Posterior vena cava (tissue), 2 donors: Measurements from ENCODE around the gene LEFTY1. TPM values are rescaled to one million over a fixed set of nuclear protein-coding genes. Genes with fewer than 3 reads are reported as not detected.

Experiments
- DNase-seq: peaks from one replicate; pipeline ENCODE4 v3.0.0-alpha.2; 2020; ENCODE audit warnings: low spot score
- intact Hi-C, 2 donors: fragments of 100-400 bp; cut with DNase I; formaldehyde crosslinking; loops; one replicate each; pipeline versions ENCODE4 v1.14.1 to v1.14.2; 2022 to 2023
- total RNA-seq, 2 donors: library from RNA; stranded (reverse); fragmentation: NEBNext Ultra II Directional; extraction: Animal tissue kit (Norgen Biotek cat#: 25700); gene quantifications; one replicate each; pipeline ENCODE4 v1.2.1, GENCODE V29; 2021
- donor health status: DM: yes; HTN: yes; CAD: no.
- donor health status: DM: yes; HTN: yes; CAD: no.

LEFTY1 gene
- total RNA-seq, 2 donors from 2014 or later = 0.28 to 0.38 TPM

DNA sequence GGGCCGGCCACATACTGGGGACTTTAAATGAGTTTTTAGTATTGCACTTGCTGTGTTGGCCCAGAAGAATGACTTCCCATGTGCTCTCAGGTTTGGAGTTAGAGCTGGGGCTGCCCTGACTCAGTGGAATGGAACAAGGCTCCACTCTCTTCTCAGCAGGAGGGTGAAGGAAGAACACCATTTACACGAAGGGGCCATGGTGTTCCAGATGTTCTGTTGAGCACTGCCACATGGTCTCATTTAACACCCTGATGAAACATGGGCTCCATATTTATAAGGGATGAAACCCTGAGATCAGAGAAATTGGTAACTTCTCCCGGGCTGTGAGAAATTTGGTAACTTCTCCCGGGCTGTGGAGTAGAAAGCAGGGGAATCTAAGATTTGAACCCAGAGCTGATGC, 29.3 kb upstream of the LEFTY1 start:
- intact Hi-C loops = loop anchor here (5.0 to 10.0 kb wide), 2 partner anchors 143 to 146 kb away; partner anchors contain the start of gene SRP9 (in 1 of the 2)
- no peak for DNase-seq

DNA sequence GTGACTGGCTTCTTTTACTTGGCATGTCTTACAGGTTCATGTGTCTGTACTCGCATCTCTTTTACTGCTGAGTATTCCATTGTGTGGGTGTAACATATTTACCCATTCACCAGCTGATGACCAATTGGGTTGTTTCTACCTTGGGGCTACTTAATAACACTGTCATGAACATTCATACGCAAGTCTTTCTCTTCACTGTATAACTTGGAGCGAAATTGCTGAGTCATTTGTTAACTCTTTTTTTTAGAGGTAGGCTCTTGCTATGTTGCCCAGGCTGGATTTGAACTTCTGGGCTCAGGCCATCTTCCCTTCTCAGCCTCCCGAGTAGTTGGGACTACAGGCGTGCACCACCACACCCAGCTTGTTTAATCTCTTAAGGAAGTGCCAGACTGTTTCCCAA, 28.6 kb upstream of the LEFTY1 start:
- no peak for DNase-seq
- intact Hi-C loops = loop anchor here (5.0 to 10.0 kb wide), 2 partner anchors 143 to 145 kb away; partner anchors contain the start of gene SRP9 (in 1 of the 2)

DNA sequence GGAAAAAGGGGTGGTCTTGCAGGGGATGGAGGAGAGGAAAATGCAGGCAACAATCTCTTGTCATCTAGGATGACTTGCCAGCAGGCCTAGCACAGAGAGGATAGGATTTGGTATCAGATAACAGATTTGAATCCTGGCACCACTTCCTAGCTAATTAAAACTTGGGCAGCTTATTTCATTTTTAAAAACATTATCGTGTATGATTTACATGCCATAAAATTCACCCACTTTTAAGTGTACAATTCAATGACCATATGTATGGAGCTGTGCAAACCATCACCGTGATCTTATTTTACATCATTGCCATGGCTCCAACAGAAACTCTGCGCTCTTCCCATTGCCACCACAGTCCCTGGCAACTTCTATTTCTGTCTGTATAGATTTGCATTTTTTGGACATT, 28.2 kb upstream of the LEFTY1 start:
- DNase-seq = no peak
- intact Hi-C loops = loop anchor here (5.0 to 10.0 kb wide), 2 partner anchors 142 to 145 kb away; partner anchors contain the start of gene SRP9 (in 1 of the 2)

DNA sequence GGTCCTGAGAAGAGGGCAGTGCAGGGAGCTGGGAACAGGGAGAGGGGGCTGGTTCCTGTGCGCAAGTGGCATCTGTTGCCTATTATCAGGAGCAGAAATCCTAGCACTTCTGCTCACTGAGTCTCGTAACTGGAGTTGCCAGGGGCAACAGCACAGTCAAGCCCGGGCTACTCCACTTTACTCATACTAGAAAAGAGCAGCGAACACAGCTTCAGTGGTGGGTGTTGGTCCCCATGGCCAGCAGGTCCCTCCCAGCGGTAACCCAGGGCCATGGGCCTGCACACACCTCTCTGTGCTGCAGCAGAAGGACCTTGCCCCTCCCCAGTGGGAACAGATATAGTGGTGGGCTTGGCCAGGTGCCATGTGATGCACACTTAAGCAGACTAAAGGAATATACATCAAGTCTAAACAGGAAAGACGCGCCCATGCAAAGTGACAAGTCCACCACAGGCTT, 26.6 kb upstream of the LEFTY1 start:
- intact Hi-C loops = loop anchor here (5.0 to 10.0 kb wide), 2 partner anchors 141 to 143 kb away; partner anchors contain the start of gene SRP9 (in 1 of the 2)
- no peak for DNase-seq

DNA sequence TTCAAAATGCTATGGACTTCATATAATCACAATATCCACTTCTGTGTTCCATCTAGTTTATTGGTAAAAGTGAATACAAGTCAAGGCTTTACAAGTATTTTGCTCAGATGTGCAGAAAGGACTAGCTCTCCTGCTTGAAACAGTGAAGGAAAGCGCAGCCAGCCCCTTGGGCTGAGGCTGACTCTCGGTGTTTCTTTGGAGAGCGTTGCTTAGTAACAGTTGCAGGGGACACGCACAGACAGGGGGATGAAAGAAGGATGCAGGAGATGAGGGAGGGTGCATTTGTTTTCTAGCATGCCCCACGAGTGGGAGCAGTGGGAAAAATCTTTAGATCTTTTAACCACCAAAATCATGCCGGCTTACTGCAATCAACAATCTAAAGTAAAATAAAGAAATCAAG, 26.0 kb upstream of the LEFTY1 start:
- no peak for DNase-seq
- intact Hi-C loops = loop anchor here (5.0 to 10.0 kb wide), 3 partner anchors 140 to 438 kb away; partner anchors contain the start of gene SRP9 (in 1 of the 2)

DNA sequence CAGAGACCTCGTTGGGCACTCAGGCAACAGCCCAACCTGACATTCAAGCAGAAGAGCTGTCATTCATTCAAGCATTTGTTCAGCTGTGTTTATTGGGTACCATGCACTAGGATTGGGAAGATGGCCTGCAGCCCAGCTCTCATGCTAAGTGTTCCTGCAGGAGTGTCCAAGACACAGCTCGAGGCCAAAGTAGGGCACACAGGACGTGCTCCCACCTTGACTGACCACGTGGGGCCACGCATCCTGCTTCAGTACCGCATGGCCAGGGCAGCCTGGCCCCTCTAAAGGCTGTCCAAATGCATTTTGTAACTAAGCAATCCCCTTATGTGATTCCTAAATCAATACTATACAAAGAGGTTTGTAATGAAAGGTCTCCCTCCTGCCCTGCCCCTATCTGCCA, 25.4 kb upstream of the LEFTY1 start:
- DNase-seq = no peak

DNA sequence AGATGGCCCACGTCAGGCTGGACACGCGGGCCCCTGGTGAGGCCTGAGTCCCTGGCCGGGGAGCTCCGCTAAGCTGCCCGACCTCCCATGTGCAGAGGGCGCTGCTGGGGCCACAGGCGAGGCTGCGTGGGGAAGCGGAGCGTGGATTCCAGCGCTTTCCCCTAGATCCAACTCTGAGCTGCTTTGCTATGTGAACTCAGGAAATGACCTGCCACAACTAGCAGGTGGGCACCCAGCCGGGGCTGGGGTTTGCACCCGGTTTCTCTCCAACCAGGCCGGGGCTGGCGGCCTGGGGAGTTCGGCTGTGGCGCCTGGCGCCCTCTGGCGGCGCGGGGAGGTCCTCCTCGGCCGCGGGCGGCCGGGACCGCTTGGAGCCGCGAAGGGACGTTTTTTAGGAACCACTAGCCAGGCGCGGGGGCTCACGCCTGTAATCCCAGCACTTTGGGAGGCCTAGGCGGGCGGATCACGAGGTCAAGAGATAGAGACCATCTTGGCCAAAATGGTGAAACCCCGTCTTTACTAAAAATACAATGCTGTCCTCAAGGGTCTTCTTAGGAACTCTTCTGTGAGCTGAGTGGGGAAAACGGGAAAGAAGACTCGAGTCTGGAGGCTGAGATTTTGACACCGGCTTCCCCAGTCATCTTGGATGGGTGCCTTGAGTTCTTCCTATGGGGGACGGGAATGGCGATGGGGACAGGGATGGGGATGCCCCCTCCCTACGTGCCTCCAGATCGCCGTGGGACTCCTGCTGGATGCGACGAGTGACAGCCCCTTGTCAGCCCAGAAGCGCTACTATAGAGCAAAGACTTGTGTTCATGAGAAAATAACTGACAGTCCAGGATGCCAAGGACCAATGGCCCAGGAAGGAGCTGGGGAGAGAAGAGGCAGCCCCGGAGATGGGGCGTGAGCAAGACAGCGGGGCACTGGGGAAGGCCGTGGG, 22.5 kb upstream of the LEFTY1 start:
- DNase-seq = peak; percentile 90
- intact Hi-C loops = loop anchor here (5.0 to 10.0 kb wide), 2 partner anchors 137 to 434 kb away; partner anchors contain the start of gene SRP9 (in 1 of the 2)

More for the DNA sequence above, 25.4 kb upstream of the LEFTY1 start:
- intact Hi-C loops = loop anchor here (5.0 to 10.0 kb wide), 2 partner anchors 140 to 437 kb away; partner anchors contain the start of gene SRP9 (in 1 of the 2)

DNA sequence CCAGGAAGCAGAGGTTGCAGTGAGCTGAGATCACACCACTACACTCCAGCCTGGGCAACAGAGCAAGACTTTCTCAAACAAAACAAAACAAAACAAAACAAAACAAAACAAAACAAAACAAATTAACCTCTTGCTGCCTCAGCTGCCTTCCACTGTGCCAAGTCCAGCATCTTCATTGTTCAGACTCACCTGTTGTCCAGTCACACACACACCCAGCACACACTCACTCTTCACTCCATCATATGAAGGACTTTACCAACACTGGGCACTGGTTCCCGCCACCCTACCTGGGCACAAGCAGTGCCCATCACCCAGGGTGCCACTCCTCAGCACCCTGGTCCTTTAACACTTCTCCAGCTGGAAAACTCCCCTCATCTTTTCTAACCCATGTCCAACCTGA, 20.5 kb upstream of the LEFTY1 start:
- no peak for DNase-seq
- intact Hi-C loops = no loop called here

DNA sequence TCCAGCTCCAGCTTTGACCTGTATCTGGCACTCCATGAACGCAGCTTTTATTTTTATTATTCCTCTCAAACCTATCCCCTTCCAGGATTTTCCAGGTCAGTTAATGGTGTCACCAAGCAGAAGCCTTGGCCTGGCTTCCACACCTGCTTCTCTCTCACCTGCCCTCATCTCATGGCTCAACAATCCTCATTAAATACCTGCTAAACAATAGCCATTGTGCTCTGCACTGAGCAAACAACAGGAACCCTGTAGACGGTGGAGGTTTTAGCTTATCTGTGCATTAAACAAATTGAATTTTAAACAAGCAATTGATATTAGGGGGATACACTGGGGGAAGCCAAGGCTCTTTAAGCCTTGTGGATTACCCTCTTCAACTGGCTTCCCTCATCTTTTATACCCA, 19.8 kb upstream of the LEFTY1 start:
- no peak for DNase-seq
- intact Hi-C loops = no loop called here

DNA sequence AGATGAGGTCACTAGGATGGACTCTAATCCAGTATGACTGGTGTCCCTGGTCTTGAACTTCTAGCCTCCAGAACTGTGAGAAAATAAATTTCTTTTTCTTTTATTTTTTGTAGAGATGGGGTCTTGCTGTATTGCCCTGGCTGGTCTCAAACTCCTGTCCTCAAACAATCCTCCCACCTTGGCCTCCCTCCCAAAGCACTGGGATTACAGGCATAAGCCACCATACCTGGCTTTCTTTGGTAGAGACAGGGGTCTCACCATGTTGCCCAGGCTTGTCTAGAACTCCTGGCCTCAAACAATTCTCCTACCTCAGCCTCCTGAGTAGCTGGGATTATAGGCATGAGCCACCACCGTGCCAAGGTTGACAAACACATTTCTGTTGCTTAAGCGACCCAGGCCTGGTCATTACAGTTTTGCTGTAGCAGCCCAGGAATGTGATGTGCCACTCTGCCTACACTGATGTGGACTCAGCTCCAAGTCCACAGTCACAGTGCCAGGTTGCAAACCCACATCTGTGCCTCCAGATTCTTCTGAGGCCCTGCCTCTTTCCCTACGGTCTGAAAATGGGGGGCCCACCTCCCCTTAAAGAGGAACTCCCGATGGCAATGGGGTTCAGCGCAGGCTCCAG, 19.2 kb upstream of the LEFTY1 start:
- no peak for DNase-seq
- intact Hi-C loops = no loop called here

DNA sequence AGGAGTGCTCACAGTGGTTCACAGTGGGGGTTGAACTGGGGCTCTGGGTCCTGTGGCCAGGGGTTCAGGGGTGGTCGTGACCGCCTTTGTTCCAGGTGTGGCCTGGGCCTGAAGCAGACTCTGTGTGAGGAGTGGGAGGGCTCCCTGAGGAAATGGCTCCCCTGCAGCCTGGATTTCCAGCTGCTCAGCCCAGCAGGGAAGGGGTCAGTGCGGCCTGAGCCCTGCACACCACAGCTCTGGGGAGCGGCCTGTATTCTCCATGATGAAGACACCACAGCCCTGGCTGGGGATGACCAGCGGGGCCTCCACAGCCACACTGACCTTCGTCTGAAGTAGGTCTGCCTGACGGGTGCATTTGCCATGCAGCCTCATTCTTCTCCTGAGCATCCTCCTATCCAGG, 18.4 kb upstream of the LEFTY1 start:
- no peak for DNase-seq
- intact Hi-C loops = loop anchor here in 1 of 2 donors (2.0 kb wide), 1 partner anchor 17 kb away; no protein-coding TSS in a partner anchor

DNA sequence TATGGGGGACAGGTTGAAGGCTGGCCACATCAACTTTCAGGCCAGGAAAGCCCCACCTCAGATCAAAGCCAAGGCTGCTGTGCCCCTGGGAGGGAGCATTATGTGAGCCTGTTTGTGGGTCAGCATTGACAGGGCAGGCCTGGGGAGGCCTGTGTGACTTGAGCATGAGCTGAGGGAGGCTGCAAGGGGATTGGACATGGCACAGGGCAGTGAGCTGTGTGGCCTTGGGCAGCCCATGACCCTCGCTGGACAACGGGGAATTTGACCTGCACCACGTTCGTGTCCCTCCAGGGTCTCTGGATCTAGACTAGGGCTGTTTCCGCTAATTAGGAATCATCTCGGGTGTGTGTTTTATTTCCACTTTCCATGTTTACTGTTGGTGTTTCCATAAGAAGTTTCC, 17.5 kb upstream of the LEFTY1 start:
- DNase-seq = no peak
- intact Hi-C loops = loop anchor here in 1 of 2 donors (2.0 kb wide), 1 partner anchor 16 kb away; no protein-coding TSS in a partner anchor

DNA sequence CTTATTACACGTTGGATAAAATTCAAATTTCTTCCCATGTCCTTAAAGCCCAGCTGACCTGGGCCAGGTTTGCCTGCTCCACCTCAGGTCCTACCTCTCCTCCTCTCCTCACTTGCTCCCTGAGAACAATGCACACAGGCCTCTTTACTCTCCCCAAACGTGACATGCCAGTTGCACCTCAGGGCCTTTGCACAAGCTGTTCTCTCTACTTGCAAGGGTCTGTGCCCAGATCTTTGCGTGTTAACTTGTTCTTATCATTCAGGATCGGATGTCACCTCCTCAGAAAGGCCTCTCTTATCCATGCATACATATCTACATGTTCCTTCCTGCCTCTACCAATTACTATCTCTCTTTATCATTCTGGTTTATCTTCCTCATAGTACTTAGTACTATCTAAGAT, 14.7 kb upstream of the LEFTY1 start:
- intact Hi-C loops = no loop called here
- DNase-seq = no peak

DNA sequence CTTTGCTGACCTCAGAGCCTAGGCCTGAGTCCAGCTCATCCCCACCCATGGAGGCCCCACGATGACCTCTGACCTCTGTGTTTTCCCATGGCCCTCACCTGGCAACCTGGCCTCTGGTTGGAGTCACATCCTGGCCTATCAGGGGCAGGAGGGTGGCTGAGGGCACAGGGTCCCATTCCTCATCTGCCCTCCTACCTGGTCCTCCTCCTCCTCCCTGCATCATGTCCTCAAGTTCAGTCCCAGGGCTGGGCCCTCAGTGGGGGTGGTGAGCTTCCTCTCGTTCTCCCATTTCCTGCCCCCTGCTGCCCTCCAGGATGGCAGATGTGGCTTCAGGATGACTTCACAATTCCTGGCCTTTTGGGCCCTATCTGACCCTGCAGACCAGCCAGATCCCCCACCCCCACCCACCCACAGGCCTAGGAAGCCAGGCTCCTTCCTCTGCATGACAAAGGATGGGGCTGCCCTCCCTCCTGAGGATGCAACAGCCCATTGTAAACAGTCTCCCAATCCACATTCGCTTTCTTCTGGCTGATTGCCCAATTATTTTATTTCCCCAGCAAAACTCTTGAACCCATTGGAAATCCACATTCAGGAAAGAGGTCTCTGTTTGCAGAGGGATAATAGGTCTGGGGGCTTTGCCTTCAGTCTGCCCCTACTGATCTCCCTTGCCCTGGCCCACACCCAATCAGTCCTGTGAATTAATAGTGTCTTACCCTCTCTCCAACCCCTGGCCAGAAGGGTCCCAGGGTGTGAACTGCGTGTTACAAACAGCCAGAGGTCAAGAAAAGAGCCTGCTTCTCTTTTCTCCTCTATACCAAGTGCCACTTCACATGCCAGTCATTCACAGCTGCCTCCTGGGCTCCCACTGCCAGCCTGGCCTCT, 10.3 kb upstream of the LEFTY1 start:
- no peak for DNase-seq
- intact Hi-C loops = no loop called here

DNA sequence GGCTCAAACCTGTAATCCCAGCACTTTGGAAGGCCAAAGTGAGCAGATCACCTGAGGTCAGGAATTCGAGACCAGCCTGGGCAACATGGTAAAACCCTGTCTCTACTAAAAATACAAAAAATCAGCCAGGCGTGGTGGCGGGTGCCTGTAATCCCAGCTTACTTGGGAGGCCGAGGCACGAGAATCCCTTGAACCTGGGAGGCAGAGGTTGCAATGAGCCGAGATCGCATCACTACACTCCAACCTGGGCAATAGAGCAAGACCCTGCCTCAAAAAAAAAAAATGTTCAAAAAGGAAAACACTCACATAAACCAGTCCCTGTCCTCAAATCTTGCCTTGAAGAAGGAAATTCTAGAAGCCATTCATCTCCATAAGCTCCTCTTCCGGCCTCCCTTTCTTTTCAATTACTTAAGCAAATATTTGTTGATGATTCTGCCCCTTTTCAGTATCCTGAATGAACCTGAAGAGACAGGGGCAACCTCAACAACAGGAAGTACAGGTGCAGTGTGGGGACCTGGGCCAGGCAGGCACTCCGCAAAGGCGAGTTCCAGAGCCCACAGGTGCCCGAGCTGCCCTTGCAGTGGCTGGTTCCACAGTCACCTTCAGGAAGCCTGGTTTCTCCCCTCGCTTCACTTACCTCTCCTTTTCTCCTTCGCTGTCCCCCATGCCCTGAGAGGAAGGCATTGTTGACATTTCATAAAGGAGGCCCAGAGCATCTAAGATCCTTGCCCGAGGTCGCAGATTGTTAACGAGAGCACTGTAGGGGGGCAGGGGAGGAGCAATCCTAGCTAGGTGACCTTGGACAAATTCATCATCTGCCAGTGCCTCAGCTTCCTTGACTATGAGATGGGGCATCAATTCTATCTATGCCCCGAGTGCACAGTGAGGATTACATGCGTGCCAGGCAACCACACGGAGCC, 8.9 kb upstream of the LEFTY1 start:
- intact Hi-C loops = no loop called here
- no peak for DNase-seq

DNA sequence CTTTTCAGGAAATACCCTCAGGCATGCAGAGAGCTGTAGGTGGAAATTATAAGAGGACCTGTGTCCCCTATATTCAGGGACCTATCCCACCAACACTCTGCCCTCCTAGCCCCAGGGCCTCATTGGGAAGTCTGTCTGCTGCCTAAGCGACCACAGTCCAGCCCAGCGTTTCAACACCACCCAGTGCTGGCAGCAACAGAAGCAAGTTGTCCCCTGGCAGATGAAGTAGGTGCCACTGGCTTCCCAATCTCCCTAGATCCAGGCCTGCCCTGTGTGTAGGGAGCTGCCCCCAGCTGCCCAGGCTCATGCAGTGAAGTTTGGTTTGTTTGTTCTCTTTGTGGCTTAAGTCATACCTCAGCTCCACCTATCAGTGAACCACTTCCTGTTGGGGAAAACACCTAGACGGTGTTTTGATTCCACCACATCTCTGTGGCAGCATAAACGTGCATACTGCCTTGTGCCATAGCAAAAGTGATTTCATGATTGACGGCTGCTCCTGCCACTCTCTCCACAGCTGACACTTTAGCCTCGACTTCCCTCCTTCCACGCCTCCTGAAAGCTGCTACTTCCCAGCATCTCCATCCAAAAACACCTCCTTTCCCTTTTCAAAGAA, 8.1 kb upstream of the LEFTY1 start:
- no peak for DNase-seq
- intact Hi-C loops = no loop called here

DNA sequence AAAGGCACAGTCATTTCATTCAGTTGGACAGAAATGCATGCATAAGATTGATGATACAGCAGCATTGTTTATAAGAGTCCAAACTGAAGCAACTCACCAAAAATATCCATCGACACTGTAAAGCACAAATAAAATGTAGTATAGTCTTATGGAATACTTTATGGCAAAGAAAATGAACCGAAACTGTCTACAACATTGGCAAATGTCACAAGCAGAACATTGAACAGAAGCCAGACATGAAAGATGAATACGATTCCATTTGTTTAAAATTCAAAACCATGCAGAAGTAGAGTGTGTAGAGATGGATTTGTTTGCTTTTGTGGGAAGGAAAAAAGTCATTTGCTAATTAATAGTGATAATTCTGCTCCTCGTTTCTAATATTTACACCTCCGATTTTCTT, 7.5 kb upstream of the LEFTY1 start:
- no peak for DNase-seq
- intact Hi-C loops = no loop called here
